NOMO-1 (cell line): Measurements from ENCODE around the gene CFH.
"Not testable (repeated sequence)": the region's sequence is repeated elsewhere in the genome, so short reads cannot be mapped to it uniquely, and the experiment has no call there.

ENCODE experiments used
- DNase-seq, 2 experiments: peaks; one replicate each; lab custom pipeline; 2025; ENCODE audit not compliant: unreplicated experiment in 2 of 2; lab: John Stamatoyannopoulos, UW

The CFH gene

GRCh38 chr1:196661345-196661744, 9.5 kb downstream of the CFH start:
- DNase-seq, result no peak

GRCh38 chr1:196667131-196667530, 15.3 kb downstream of the CFH start:
- DNase-seq, result no peak

GRCh38 chr1:196669051-196669450, 17.2 kb downstream of the CFH start:
- DNase-seq, result no peak

GRCh38 chr1:196669693-196670092, 17.9 kb downstream of the CFH start:
- no peak for DNase-seq

- no peak for DNase-seq
These were observed 23.1 kb downstream of the CFH start for GRCh38 chr1:196674908-196675307.

GRCh38 chr1:196677781-196678509, 26.1 kb downstream of the CFH start:
- DNase-seq, result no peak

GRCh38 chr1:196678510-196678884, 26.7 kb downstream of the CFH start:
- no peak for DNase-seq

GRCh38 chr1:196680107-196680506, 28.3 kb downstream of the CFH start:
- DNase-seq, result no peak

- peak; percentile 8 to 66 for DNase-seq
These were observed 32.6 kb downstream of the CFH start for GRCh38 chr1:196684476-196684875.

GRCh38 chr1:196685506-196685905, 33.7 kb downstream of the CFH start:
- DNase-seq, result no peak

GRCh38 chr1:196689001-196689400, 37.2 kb downstream of the CFH start:
- no peak for DNase-seq

- DNase-seq, result no peak
These were observed 38.7 kb downstream of the CFH start for GRCh38 chr1:196690582-196690981.

GRCh38 chr1:196698993-196699392, 47.1 kb downstream of the CFH start:
- DNase-seq, result no peak

- DNase-seq, result no peak
These were observed 49.3 kb downstream of the CFH start for GRCh38 chr1:196701144-196701543.

- DNase-seq, result not testable (repeated sequence)
These were observed 58.0 kb downstream of the CFH start for GRCh38 chr1:196709892-196710291.

GRCh38 chr1:196717868-196718267, 66.0 kb downstream of the CFH start:
- DNase-seq, result no peak

- DNase-seq, result peak; percentile 3 to 7
These were observed 71.7 kb downstream of the CFH start for GRCh38 chr1:196723325-196724185.

GRCh38 chr1:196732526-196732925, 80.7 kb downstream of the CFH start:
- no peak for DNase-seq

- DNase-seq, result no peak
These were observed 81.5 kb downstream of the CFH start for GRCh38 chr1:196733091-196733970.

GRCh38 chr1:196734006-196734405, 82.2 kb downstream of the CFH start:
- DNase-seq, result no peak

GRCh38 chr1:196734460-196734859, 82.6 kb downstream of the CFH start:
- no peak for DNase-seq
